Right hindlimb (tissue), 1 donor: Measurements from ENCODE around the gene IQCH.

ENCODE experiments used
- DNase-seq: peaks from one replicate; pipeline ENCODE4 v3.0.0-alpha.2; 2018

The IQCH gene

GRCh38 chr15:67303490-67304363 is 49.1 kb downstream of the IQCH start:
- DNase-seq = no peak

GRCh38 chr15:67304778-67305177 is 50.2 kb downstream of the IQCH start:
- DNase-seq = no peak

GRCh38 chr15:67305506-67305905 is 50.9 kb downstream of the IQCH start:
- DNase-seq = no peak

GRCh38 chr15:67307156-67307555 is 52.6 kb downstream of the IQCH start:
- no peak for DNase-seq

- peak; percentile 40 for DNase-seq
Observed at GRCh38 chr15:67307889-67308597, 53.5 kb downstream of the IQCH start.

- DNase-seq = no peak
Observed at GRCh38 chr15:67311731-67312130, 57.1 kb downstream of the IQCH start.

- DNase-seq = peak; percentile 24
Observed at GRCh38 chr15:67319961-67320360, 65.4 kb downstream of the IQCH start.

GRCh38 chr15:67321352-67321751 is 66.8 kb downstream of the IQCH start:
- DNase-seq = no peak

GRCh38 chr15:67322481-67322880 is 67.9 kb downstream of the IQCH start:
- no peak for DNase-seq

GRCh38 chr15:67327312-67327711 is 72.7 kb downstream of the IQCH start:
- no peak for DNase-seq

GRCh38 chr15:67327737-67328136 is 73.2 kb downstream of the IQCH start:
- no peak for DNase-seq

- no peak for DNase-seq
Observed at GRCh38 chr15:67329984-67330733, 75.6 kb downstream of the IQCH start.

- no peak for DNase-seq
Observed at GRCh38 chr15:67331676-67332075, 77.1 kb downstream of the IQCH start.

GRCh38 chr15:67335026-67335425 is 80.4 kb downstream of the IQCH start:
- no peak for DNase-seq

- DNase-seq = no peak
Observed at GRCh38 chr15:67335534-67336222, 81.1 kb downstream of the IQCH start.

GRCh38 chr15:67340630-67341029 is 86.0 kb downstream of the IQCH start:
- no peak for DNase-seq

GRCh38 chr15:67341539-67341938 is 87.0 kb downstream of the IQCH start:
- no peak for DNase-seq

GRCh38 chr15:67343206-67343605 is 88.6 kb downstream of the IQCH start:
- DNase-seq = no peak

- no peak for DNase-seq
Observed at GRCh38 chr15:67349634-67350033, 95.0 kb downstream of the IQCH start.

- no peak for DNase-seq
Observed at GRCh38 chr15:67350042-67350441, 95.5 kb downstream of the IQCH start.

- no peak for DNase-seq
Observed at GRCh38 chr15:67358391-67358790, 103.8 kb downstream of the IQCH start.

GRCh38 chr15:67358812-67359211 is 104.2 kb downstream of the IQCH start:
- DNase-seq = peak; percentile 27
